Activated CD8-positive, alpha-beta memory T cell treated with anti-CD3 and anti-CD28 coated beads, Interleukin-2, amount 50 U/mL, for 1 hour (primary cell): Measurements from ENCODE around the gene GALNT16.
"Not testable (repeated sequence)": the region's sequence is repeated elsewhere in the genome, so short reads cannot be mapped to it uniquely, and the experiment has no call there.

Experiments
- DNase-seq: peaks from one replicate; pipeline ENCODE4 v3.0.0-alpha.2; 2020; ENCODE audit errors: extremely low read depth

Gene GALNT16

DNA sequence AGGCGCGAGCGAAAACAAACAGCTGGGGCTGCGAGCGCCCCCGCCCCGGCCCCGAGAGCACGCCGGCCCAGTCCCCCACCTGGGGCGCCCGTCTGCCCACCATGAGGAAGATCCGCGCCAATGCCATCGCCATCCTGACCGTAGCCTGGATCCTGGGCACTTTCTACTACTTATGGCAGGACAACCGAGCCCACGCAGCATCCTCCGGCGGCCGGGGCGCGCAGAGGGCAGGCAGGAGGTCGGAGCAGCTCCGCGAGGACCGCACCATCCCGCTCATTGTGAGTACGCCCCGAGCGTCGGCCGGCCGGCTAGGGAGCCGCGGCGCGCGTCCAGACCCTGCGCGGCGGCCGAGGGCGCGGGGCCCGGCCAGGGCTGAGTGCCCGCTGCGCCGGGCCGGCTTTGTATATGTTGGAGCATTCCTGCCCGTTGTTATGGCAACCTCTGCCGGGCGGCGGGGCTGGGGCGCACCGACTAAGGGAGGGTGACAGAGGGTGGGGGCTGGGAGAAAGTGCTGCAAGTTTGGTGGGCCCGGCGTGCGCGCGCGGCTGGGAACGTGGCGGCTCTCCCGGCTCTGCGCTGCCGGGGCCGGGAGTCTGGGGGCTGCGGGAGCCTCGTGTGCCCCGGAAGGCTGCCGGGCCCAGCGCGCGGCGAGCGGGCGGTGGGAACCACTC is 367 bp downstream of the GALNT16 start:
- DNase-seq: no peak

DNA sequence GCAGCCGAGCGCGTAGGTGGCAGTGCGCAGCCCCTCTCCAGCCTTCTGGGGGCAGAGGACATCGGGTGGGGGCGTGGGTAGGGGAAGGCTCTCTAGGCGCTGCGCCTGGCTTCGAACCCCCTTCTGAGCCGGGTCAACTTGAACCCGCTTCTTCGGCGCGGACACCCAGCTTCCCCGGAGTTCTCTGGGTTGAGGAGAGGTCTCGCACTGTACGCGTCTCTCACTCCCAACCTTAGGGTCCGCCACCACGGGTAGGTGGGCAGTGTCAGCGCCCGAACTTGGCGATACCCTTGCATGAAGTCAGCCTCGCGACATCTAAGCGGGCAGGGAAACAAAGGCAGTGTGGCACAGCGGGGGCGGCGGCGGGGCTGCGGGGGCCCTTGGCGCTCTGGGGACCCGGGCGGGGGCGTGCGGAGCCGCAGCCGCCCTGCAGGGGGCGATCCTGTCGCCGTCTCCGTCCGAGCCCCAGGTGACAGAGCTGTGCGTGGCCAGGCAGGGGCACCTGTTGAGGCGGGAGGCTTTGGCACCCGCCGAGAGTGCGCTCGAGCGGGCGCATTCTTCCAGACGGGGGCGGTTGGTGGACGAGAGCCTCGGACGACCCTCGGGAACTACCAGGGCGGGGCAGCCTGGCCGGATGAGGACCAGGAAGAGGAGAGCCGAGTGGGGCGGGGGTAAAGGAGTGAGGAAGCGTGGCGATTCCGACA is 1.1 kb downstream of the GALNT16 start:
- DNase-seq: no peak

DNA sequence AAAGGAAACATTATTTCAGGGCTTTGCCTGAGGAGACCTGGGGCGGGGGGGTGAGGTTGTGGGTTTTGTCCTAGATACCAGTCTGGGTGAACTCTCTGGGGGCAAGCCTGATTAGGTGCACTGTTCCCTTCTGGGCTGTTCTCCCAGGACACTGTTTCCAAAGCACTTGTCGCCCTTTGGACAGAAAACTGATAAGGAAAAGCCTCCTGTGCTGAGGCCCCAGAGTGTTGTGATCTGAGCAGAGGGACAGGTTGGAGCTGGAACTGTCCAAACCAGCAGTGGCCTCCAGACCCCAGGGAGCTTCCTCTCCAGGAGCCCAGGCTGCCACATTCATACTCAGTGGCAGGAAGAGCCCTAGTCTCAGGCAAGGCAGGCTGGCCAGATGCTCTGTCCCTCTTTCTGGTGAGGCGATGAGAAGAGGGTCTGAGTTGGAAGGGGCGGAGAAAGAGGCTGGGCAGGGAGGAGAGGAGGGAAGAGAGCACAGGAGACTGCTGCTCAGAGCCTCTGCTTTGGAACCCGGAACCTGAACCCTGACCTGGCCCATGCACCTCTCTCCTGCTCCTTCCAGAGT is 1.9 kb downstream of the GALNT16 start:
- DNase-seq: no peak

GRCh38 chr14:69262516-69262915 is 2.6 kb downstream of the GALNT16 start:
- no peak for DNase-seq

DNA sequence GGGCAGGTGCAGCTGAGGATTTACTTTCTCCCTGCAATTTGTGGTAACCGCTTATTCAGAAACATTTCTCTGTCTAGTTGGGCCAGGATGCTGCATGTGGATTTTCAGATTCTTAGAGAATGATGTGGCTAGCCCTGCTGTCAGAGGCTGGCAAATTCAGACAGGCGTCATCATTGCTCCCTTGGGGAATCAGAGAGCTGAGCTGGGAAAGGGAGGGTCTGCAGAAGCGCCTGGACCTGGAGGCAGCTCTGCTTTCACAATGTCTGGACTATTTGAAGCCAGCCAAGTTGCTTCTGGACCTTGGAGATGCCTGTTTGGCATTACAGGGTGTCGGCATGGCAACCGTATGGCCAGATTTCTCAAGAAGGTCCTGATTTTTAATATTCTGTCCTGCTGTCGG is 3.4 kb downstream of the GALNT16 start:
- no peak for DNase-seq

- DNase-seq: no peak
Measured at GRCh38 chr14:69263771-69264170, 3.8 kb downstream of the GALNT16 start.

DNA sequence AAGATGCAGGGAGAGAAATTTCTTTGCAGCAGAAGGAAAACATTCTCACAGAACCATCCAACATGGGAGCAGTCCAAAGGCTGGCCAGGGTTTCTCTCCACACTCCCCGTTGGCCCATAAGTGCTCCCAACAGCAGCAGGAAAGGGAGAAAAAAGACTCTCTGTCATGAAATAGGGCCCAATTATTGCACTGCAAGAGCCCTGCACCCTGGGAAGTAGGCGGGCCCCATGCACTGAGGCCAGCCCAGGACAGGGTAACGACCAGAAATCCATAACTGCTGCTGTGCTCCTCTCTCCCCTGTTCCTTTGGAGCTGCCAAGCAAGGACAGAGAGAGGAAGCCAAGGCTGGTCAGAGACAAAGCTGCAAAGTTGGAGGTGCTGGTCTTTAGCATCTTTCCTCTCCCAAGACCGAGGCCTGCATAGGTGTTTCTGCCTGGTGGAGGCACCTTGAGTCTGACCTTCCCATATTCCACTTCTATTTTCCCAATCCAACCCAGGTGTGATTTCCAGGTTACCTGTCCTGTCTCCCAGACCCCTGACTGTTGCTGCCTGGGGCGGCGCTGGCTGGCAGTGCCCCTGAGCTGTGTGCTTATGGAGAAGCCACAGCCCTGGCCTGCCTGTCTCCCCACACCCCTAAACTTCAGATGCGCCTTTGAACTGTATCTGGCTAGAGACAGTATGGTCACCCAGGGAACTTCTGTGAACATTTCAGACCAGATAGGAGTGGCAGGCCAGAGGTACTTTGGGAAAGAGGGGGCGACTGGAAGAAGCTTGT is 6.8 kb downstream of the GALNT16 start:
- DNase-seq: no peak

DNA sequence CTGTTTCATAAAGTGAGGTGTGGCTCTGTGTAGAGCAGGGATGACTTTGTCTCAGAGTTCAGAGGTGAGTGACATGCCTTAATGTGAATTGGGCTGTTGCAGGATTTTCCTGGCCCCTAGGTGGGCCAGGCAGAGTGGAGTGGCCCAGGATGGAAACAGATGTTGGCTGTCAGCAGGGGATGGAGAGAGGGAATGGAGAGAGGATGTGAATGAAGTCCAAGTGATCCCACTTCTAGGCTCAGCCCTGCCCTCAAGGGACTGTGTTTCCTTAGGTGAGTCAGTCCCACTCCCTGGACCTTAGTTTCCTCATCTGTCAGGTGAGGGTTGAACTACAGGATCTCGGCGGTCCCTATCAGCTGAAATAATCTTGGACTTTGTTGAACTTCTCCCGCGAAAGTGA is 7.5 kb downstream of the GALNT16 start:
- DNase-seq: no peak

DNA sequence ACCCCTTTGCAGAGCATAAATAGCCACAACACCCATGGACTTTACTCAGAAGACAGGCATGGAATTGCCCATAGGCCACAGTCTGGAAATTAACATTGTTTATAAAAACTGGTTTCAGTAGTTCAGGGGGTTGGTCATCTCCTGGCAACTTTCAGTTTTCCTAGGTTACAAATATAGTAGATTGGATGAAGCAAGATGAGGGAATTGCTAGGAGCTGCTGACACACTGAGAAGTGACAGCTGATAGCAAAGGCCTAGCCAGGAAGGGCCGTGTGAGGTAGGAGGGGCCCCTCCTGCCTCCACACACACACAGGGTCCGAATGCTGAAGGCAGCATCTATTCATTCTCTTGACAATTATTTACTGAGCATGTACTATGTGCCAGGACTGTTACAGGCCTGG is 8.3 kb downstream of the GALNT16 start:
- no peak for DNase-seq

GRCh38 chr14:69268763-69269162 is 8.8 kb downstream of the GALNT16 start:
- DNase-seq: no peak

GRCh38 chr14:69269381-69269780 is 9.4 kb downstream of the GALNT16 start:
- no peak for DNase-seq

GRCh38 chr14:69270097-69270496 is 10.1 kb downstream of the GALNT16 start:
- DNase-seq: no peak

GRCh38 chr14:69270795-69271708 is 11.1 kb downstream of the GALNT16 start:
- DNase-seq: no peak

GRCh38 chr14:69274321-69274720 is 14.4 kb downstream of the GALNT16 start:
- no peak for DNase-seq

DNA sequence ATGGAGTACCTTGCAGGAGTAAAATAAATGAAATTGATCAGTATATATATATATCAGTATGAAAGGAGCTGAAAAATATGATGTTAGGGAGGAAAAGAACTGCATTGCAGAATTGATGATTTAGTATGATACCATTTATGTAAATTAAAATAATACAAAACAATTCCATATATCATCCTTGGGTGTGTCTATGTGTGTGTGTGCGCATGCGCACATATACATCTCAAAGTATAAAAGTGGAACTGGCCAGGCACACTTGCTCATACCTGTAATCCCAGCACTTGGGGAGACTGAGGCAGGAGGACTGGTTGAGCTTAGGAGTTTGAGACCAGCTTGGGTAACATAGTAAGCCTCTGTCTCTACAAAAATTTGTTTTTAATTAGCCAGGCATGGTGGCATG is 15.4 kb downstream of the GALNT16 start:
- no peak for DNase-seq

DNA sequence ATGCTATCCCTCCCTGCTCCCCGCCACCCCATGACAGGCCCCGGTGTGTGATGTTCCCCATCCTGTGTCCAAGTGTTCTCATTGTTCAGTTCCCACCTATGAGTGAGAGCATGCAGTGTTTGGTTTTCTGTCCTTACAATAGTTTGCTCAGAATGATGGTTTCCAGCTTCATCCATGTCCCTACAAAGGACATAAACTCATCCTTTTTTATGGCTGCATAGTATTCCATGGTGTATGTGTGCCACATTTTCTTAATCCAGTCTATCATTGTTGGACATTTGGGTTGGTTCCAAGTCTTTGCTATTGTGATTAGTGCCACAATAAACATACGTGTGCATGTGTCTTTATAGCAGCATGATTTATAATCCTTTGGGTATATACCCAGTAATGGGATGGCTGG is 17.4 kb downstream of the GALNT16 start:
- not testable (repeated sequence) for DNase-seq

DNA sequence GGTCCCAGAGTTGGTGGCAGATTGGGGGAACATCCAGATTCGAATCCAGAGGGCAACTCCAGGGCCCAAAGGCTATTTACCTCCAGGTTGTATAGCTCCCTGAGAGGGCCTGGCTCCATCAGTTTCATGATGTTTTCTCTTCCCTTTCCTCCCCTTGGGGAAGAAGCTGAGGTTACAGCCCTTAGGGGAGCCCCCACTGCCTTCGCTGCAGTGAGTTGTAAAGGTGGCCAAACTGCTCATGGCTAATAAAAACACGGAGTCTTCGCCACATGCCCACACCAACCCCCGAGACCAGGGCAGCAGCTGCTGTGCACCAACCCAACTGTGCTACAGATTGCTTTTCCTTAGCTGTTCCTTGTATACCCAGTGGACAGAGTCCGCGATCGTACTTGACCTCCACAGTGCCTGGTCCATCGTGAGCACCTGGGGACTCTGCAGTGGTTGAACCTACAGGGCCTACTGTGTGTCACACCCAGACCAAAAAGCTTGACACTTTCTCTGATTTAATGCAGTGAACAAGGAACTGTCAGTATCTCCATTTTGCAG is 20.9 kb downstream of the GALNT16 start:
- no peak for DNase-seq

DNA sequence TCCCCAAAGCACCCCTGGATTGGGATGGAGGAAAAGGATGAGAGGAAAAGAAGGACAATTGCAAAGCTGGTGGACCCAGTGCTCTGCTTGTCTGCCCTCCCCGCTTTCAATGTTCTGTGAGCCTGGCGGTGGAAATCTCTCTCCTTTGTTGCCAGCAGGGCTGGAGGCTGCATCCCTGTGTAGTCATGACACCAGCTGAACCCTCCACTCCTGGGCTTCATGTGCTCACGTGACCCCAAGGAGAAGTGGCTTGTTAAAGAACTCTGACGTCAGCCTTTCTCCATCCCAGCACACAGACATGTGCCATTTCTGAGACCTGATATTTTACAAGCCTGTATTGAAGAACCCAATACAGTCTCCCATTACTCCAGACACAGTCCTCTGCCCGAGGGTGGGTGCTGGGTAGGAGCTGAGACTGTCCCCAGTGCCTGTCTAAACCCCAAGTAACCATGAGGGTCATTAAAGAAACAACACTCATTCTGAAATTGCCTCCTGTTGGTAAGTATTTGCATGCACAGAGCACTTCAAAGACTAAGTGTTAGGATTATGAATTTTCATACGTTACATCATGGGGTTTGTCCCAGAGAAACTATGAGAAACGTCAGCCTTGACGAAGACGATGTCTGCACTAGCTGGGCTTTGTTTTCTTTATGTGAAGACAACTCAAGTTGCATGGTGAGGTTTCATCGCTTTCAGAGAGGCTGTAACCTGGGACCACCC is 21.7 kb downstream of the GALNT16 start:
- no peak for DNase-seq

DNA sequence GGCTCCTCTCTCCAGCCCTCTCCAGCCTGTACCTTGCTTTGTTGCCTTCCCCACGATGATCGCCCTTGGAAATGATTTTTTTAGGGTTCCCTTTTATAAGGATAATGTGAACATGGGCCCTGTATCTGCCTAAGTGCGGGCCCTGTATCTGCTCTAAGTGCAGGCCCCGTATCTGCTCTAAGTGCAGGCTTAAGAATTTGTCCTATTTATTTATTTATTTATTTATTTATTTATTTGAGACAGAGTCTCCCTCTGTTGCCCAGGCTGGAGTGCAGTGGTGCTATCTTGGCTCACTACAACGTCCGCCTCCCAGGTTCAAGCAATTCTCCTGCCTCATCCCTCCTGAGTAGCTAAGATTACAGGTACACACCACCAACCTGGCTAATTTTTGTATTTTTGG is 22.5 kb downstream of the GALNT16 start:
- no peak for DNase-seq

DNA sequence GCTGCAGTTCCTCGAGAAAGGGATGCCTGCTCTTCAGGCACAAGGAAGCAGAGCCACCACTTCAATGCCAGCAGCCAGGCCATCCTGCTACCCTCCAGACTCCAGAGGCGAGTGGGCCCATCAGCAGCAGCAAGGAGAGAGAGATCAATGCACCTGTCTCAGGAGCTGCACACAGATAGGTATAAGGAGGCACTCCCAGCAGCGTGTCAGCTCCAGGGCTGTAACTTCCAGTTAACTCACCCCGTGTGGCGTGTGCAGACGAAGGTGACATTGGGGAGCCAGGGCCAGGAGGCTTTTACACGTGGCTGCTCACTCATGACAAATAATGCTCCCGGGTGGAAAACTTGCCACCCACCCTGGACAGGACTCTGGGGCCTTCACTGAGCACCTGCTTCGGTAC is 24.2 kb downstream of the GALNT16 start:
- DNase-seq: no peak
